Omental fat pad (tissue), 4 donors: ENCODE results near the gene IBA57. TPM values are rescaled to one million over a fixed set of nuclear protein-coding genes. Genes with fewer than 3 reads are reported as not detected.

Experiments
- ATAC-seq: fragments of 150-250 bp; one replicate; pipeline ENCODE4 v1.9.1; 2016; ENCODE audit warnings: mild to moderate bottlenecking, moderate library complexity; ENCODE audit not compliant: low FRiP score
- DNase-seq: peaks from one replicate; pipeline ENCODE4 v3.0.0-alpha.2; 2019; ENCODE audit warnings: low spot score
- total RNA-seq, 4 donors: library from RNA; depleted of rRNA; stranded (reverse); fragments of >200 nt; gene quantifications; one replicate each; pipeline ENCODE4 v1.1.0, GENCODE V29; 2016
- TF ChIP-seq, protein P1 (sequence below), 3 donors: fragments of 450-650 bp; IDR thresholded peaks; one replicate each; pipeline ENCODE4 v1.5.1; 2016 to 2017; ENCODE audit warnings: antibody characterized with exemption in 3 of 3, mild to moderate bottlenecking in 3 of 3, moderate library complexity in 2 of 3

IBA57 gene
- total RNA-seq, 4 donors from 2014 or later, result 5.1 to 7.6 (median 6.5) TPM

DNA sequence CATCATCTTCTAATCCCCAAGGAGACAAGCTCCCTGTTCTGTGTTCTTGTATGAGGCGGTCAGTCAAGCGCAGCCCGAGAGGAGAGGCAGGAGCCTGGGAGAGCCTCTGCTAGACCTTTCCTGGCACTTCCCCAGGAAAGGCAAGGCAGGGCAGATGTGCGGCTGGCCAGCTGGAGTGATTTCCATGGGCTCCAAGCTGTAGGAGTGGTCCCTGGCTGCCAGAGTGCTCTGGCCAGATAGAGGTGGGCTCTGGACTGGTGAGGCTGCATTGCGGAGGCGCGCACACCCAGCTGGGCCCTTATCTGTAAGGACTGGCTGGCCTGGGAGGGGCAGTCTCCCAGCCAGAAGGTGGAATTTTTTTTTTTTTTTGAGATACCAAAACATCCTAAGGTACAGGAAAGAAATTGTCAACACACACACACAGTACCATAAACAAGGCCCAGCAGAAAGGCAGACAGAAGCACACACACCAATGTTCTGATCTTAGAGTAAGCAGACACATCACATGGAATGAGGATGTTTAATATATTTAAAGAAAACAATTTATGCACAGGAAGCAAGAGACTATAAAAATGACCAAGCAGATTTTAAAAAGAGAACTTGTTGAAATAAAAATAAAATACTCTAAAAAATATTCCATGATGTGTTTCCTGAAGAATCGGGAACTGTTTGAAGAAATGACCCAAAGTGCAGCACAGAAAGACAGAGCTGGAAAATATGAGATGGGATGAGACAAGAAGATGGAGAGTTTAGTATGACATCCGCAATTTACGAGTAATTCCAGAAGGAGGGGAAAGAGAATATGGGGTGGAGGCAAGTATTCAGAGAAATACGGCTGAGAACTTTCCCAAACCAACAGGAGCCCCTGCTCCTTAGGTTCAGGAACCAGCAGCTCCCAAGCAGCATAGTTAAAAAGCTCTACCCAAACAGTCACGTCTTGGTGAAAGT lies 13.4 kb downstream of the IBA57 start:
- TF ChIP-seq, protein P1, sequence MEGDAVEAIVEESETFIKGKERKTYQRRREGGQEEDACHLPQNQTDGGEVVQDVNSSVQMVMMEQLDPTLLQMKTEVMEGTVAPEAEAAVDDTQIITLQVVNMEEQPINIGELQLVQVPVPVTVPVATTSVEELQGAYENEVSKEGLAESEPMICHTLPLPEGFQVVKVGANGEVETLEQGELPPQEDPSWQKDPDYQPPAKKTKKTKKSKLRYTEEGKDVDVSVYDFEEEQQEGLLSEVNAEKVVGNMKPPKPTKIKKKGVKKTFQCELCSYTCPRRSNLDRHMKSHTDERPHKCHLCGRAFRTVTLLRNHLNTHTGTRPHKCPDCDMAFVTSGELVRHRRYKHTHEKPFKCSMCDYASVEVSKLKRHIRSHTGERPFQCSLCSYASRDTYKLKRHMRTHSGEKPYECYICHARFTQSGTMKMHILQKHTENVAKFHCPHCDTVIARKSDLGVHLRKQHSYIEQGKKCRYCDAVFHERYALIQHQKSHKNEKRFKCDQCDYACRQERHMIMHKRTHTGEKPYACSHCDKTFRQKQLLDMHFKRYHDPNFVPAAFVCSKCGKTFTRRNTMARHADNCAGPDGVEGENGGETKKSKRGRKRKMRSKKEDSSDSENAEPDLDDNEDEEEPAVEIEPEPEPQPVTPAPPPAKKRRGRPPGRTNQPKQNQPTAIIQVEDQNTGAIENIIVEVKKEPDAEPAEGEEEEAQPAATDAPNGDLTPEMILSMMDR (IDR thresholded peaks at IDR 0.05), result no peak
- ATAC-seq (no peak), DNase-seq (no peak)

DNA sequence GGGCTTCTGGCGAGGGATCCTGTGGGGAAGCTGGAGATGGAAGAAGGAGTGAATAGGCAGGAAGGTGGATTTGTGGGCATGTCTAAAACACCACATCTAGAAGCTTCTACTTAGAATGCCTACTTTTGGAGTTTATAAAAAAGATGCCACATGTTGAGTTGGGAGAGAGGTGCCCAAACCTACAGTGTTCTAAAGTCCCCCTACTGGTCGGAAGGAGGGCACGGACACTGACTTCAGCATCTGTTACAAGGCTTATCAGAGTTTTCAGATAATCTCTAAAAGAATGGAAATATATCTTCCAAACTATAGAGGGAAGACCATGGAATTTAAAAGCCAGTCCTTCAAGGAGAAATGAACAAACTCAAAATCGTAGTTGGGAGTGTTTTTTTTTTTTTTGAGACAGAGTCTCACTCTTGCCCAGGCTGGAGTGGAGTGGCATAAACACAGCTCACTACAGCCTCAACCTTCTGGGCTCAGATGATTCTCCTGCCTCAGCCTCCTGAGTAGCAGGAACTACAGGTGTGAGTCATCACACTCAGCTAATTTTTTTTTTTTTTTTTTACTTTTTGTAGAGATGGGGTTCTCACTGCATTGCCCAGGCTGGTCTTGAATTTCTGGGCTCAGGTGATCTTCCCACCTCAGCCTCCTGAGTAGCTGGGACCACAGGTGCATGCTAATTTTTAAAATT lies 14.8 kb downstream of the IBA57 start:
- no peak for ATAC-seq
- TF ChIP-seq, protein P1 (IDR thresholded peaks at IDR 0.05), result no peak
- DNase-seq, result no peak

DNA sequence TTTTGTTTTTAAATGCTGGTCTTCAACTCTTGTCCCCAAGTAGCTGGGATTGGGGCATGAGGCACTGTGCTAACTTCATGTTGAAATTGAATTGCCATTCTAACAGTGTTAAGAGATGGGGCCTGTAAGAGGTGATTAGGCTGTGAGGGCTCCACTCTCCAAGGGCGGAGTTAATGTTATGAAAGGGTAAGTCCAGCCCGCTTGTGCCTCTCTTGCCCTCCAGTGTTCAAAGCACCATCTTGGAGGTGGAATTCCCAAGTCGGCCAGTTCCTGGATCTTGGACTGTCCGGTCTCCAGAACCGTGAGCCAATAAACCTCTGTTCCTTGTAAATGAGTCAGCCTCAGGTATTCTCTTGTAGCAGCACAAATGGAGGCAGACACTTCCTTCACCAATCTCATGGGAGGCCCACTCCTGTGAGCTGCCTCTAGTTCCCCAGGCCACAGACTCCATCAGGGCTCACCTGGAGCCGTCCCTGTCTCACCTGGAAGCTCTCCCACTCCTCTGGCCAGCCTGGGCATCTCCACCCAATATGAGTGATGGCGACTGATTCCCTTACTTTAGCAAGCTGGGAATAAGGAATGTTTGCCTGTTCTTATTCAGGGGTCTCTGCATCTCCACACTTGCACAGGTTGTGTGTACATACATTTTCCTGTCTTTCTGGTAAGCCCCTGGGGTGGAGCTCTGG lies 15.5 kb downstream of the IBA57 start:
- DNase-seq (no peak), ATAC-seq (no peak)
- TF ChIP-seq, protein P1 (IDR thresholded peaks at IDR 0.05), result no peak

DNA sequence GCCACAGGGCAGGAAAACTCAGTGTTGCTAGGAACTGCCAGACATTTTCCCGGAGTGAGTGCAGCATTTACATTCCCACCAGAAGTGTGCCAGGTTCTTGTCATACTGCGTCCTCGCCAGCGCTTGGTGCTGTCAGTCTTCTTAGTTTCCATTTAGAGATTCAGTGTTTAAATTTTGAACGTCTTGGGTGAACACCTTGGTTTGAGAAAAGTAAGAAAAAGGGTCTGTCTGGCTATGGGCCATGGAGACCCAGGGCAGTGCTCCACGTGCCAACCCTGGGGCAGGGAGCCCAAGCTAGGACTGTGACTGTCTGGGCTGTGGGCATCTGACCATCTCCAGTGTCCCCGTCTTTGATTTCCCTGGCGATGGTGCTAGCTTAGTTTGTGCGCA lies 16.0 kb downstream of the IBA57 start:
- ATAC-seq (no peak), DNase-seq (no peak)
- TF ChIP-seq, protein P1 (IDR thresholded peaks at IDR 0.05), result no peak

DNA sequence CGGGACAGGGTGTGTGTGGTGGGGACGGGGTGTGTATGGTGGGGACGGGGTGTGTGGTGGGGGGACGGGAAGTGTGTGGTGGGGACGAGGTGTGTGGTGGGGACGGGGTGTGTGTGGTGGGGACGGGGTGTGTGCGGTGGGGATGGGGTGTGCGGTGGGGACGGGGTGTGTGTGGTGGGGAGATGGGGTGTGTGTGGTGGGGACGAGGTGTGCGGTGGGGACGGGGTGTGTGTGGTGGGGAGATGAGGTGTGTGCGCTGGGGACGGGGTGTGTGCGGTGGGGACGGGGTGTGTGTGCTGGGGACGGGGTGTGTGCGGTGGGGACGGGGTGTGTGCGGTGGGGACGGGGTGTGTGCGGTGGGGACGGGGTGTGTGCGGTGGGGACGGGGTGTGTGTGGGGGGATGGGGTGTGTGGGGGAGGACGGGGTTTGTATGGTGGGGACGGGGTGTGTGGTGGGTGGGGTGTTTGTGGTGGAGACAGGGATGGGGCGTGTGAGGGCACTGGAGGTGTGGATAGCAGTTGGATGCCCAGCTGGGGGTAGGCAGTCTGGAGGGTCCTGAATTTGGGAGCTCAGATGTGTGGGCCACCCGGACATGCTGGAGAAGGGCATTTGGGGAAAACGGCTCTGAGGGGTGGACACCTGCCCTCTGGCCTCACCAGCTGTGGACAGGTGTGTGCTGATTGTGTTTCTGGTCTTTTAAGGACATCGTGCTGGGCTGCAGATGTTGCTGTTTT lies 16.9 kb downstream of the IBA57 start:
- ATAC-seq (no peak), DNase-seq (no peak)
- TF ChIP-seq, protein P1 (IDR thresholded peaks at IDR 0.05), result no peak

DNA sequence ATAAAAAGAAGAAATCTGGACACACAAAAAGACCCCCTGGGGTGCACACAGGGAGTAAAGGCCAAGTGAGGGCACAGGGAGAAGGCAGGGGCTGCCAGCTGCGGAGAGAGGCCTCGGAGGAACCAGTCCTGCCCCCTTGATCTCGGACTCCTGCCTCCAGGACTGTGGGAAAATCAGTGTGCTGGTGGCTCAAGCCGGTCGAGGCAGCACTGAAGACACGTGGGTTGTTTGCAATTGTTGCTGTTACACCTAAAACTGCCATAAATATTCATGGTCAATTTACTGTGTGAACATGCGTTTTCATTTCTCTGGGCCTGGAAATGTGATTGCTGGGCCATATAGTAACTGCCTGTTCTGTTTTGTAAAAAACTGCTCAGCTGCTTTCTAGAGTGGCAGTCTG lies 18.5 kb downstream of the IBA57 start:
- DNase-seq (no peak), ATAC-seq (no peak)
- TF ChIP-seq, protein P1 (IDR thresholded peaks at IDR 0.05), result no peak
